GM23248 (cell line): ENCODE data around the gene LEFTY2.

Experiments used
- EZH2 ChIP-seq: fragments of 200-600 bp; sonication (generic); IDR thresholded peaks from 2 replicates; pipeline ENCODE4 v1.6.1; 2018; ENCODE audit warnings: antibody characterized with exemption, mild to moderate bottlenecking; ENCODE audit not compliant: insufficient read depth, poor library complexity, severe bottlenecking
- EZH2phosphoT487 ChIP-seq: fragments of 200-600 bp; sonication (generic); IDR thresholded peaks from 2 replicates; pipeline ENCODE4 v1.6.1; 2018; ENCODE audit warnings: antibody characterized with exemption, moderate library complexity, mild to moderate bottlenecking, low read depth; ENCODE audit not compliant: insufficient read depth

DNA sequence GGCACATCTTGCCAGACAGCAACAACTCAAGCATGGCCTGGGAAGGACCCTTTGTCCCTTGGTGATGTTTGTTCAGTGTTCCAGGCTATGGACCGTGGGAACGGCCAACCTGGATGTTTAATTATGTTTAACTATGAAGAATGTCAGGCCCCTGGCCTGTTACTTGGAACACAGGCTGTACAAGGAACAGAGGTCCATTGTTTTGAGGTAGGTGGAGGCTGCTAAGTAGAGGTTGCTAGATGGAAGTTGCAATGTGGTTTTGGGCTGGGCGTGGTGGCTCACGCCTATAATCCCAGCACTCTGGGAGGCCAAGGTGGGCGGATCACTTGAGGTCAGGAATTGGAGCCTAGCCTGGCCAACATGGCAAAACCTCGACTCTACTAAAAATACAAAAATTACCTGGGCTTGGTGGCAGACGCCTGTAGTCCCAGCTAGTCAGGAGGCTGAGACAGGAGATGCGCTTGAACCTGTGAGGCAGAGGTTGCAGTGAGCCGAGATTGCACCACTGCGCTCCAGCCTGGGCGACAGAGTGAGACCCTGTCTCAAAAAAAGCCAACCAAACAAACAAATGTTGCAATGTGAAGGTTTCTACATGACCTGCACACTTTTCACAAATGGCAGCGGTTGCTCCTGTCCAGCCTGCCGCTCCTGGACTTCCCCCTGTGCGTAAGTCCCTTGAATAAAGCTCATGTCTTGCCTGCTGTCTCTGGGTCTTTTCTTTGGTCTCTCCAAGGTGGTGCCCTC lies 49.6 kb downstream of the LEFTY2 start:
- TF ChIP-seq EZH2 = no peak
- TF ChIP-seq EZH2phosphoT487 = no peak
